Gastrocnemius medialis (tissue), 4 donors: ENCODE data around the gene AP3S2. TPM values are rescaled to one million over a fixed set of nuclear protein-coding genes. Genes with fewer than 3 reads are reported as not detected.
A peak's percentile ranks its signal among the peaks of the same experiment; 100 is the strongest.
"Not testable (repeated sequence)": the region's sequence is repeated elsewhere in the genome, so short reads cannot be mapped to it uniquely, and the experiment has no call there.

Experiments used
- ATAC-seq, 2 donors: fragments of 150-250 bp; one replicate each; pipeline ENCODE4 v1.9.1; 2016
- DNase-seq, 2 donors: peaks; one replicate each; pipeline ENCODE4 v3.0.0-alpha.2; 2019
- H3K27ac ChIP-seq, 4 donors: fragments of 200-600 bp; sonication (generic); 1 replicate in 1 of 4; 2 replicates in 3 of 4; pipeline ENCODE4 v1.5.1; 2016 to 2018; ENCODE audit warnings: mild to moderate bottlenecking in 2 of 4, moderate library complexity in 1 of 4
- H3K27me3 ChIP-seq, 3 donors: fragments of 200-600 bp; sonication (generic) in 2 of 3; 1 replicate in 1 of 3; 2 replicates in 2 of 3; pipeline versions ENCODE4 v1.5.1 to v1.6.0; 2016 to 2019; ENCODE audit warnings: mild to moderate bottlenecking in 1 of 3, moderate library complexity in 1 of 3
- H3K36me3 ChIP-seq, 2 donors: fragments of 200-600 bp; sonication (generic) in 1 of 2; one replicate each; pipeline ENCODE4 v1.5.1; 2017 to 2018
- H3K4me1 ChIP-seq, 2 donors: fragments of 200-600 bp; sonication (generic) in 1 of 2; one replicate each; pipeline ENCODE4 v1.5.1; 2016 to 2017; ENCODE audit warnings: mild to moderate bottlenecking in 2 of 2
- H3K4me3 ChIP-seq, 4 donors: fragments of 200-600 bp; sonication (generic) in 3 of 4; 1 replicate in 1 of 4; 2 replicates in 3 of 4; pipeline ENCODE4 v1.5.1; 2016 to 2019; ENCODE audit warnings: mild to moderate bottlenecking in 2 of 4
- H3K9me3 ChIP-seq, 3 donors: fragments of 200-600 bp; sonication (generic) in 2 of 3; 1 replicate in 1 of 3; 2 replicates in 2 of 3; pipeline ENCODE4 v1.5.1; 2016 to 2019
- POLR2A ChIP-seq, 2 donors: fragments of 450-650 bp; IDR thresholded peaks; one replicate each; pipeline ENCODE4 v1.6.1; 2017; ENCODE audit warnings: antibody characterized with exemption in 2 of 2, mild to moderate bottlenecking in 2 of 2, moderate library complexity in 2 of 2
- in situ Hi-C, 4 donors: fragments of 200-750 bp; cut with MboI; loops; one replicate each; pipeline versions ENCODE4 v1.15.0 to v1.8.0; 2017; ENCODE audit warnings: low sequenced_read_pairs in 4 of 4
- intact Hi-C: fragments of 100-400 bp; cut with DNase I; formaldehyde crosslinking; loops from one replicate; pipeline ENCODE4 v1.15.1; 2023; ENCODE audit warnings: low total_unique reads
- total RNA-seq, 4 donors: library from RNA; depleted of rRNA; stranded (reverse); fragments of >200 nt; gene quantifications; one replicate each; pipeline versions ENCODE4 v1.1.0 to v1.2.3, GENCODE V29; 2016
- TF ChIP-seq, protein P1 (sequence below), 5 experiments: fragments of 450-650 bp in 3 of 5; fragments of 200-600 bp in 2 of 5; sonication (generic) in 2 of 5; IDR thresholded peaks in 4 of 5; conservative IDR thresholded peaks in 1 of 5; 1 replicate in 4 of 5; 2 replicates in 1 of 5; pipeline ENCODE4 v1.5.1; 2016 to 2019; ENCODE audit warnings: antibody characterized with exemption in 5 of 5, mild to moderate bottlenecking in 3 of 5, moderate library complexity in 3 of 5

AP3S2 gene
- total RNA-seq: 10 to 100 TPM; 48.4 to 82.6 (median 71.3) TPM

DNA sequence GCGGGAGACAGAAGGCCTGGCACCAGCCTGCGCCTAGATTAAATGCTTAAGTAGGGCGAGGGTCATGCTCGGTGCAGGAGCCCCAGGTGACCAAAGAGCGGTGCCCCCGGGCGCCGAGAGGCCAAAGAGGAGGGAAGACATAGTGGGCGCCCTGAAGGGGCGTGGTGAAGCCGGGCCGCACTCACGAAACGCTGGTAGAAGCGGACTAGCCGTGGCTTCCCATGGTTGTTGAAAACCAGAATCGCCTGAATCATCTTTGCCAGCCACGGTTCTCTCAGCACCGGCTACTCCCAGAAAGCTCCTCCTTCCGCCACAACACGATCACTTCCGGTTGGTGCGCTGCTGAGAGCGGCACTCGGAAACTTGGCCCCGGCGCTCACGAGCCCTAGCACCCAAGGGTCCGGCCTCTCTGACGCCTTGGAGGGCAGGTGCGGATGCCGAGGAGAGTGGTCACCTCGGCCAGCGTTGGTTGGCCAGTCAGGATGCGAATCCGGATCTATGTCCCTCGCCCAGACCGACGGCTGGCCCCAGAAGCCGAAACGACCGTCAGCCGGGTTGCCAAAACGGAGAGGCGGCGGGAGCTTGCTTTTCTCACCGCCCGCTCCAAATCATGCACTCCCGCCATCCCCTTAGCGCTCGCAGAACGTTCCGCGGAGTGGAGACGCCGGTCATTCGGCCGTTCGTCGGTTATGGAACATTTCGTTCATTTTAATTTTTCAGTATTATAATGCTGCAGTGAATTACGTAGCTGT, at the start of gene AP3S2:
AP3S2 (minus strand) TSS at position 299 of the 752 bp plus-strand sequence; CDS start at position 254, 45 bp downstream.
- H3K4me3 ChIP-seq: peak within 1 kb of the TSS; percentile 68 to 95 (median 80)

DNA sequence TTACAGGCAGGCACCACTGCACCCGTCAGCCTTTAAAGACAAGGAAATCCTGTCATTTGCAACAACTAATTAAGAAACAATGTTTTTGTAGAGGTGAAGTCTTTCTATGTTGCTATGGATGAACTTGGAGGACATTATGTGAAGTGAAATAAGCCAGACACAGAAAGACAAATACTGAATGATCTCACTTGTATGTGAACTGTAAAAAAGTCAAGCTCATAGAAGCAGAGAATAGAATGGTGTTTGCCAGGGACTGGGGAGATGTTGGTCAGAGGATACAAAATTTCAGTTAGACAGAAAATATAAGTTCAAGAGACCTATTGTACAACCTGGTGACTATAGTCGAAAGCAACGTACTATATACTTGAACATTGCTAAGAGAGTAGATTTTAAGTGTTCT, 46.1 kb upstream of the AP3S2 start:
- ATAC-seq: no peak
- Histone ChIP-seq H3K4me1 (no peaks in the 10 kb centered on the region), H3K27me3 (no peaks in the 10 kb centered on the region), H3K36me3 (no peaks in the 10 kb centered on the region), H3K4me3 (no peak overlapping the region), H3K9me3 (no peaks in the 10 kb centered on the region), H3K27ac (no peak overlapping the region)
- intact Hi-C loops: no loop called here
- no peak for TF ChIP-seq POLR2A (IDR thresholded peaks at IDR 0.05)
- TF ChIP-seq, protein P1, sequence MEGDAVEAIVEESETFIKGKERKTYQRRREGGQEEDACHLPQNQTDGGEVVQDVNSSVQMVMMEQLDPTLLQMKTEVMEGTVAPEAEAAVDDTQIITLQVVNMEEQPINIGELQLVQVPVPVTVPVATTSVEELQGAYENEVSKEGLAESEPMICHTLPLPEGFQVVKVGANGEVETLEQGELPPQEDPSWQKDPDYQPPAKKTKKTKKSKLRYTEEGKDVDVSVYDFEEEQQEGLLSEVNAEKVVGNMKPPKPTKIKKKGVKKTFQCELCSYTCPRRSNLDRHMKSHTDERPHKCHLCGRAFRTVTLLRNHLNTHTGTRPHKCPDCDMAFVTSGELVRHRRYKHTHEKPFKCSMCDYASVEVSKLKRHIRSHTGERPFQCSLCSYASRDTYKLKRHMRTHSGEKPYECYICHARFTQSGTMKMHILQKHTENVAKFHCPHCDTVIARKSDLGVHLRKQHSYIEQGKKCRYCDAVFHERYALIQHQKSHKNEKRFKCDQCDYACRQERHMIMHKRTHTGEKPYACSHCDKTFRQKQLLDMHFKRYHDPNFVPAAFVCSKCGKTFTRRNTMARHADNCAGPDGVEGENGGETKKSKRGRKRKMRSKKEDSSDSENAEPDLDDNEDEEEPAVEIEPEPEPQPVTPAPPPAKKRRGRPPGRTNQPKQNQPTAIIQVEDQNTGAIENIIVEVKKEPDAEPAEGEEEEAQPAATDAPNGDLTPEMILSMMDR (IDR thresholded peaks at IDR 0.05 in 4 of 5, conservative IDR thresholded peaks at IDR 0.05 in 1 of 5): no peak
- DNase-seq: no peak
- in situ Hi-C loops: no loop called here

More for the DNA sequence above, at the start of gene AP3S2:
- DNase-seq (peak; percentile 85 to 90), ATAC-seq (peak; percentile 97)
- Histone ChIP-seq H3K4me1 (peaks cover 10 to 16% of the 10 kb centered on the region in 2 donors), H3K27me3 (no peaks in the 10 kb centered on the region), H3K36me3 (peaks cover 0 to 2% of the 10 kb centered on the region in 2 donors), H3K27ac (peak within 1 kb of the TSS; percentile 90 to 95 (median 90)), H3K9me3 (no peaks in the 10 kb centered on the region)
- TF ChIP-seq POLR2A (IDR thresholded peaks at IDR 0.05): peak; percentile 68 to 75
- TF ChIP-seq, protein P1 (IDR thresholded peaks at IDR 0.05 in 4 of 5, conservative IDR thresholded peaks at IDR 0.05 in 1 of 5): peak in 1 of 5 experiments; percentile 13
- in situ Hi-C loops: loop anchor here in 3 of 4 donors (5.0 to 10.0 kb wide), 2 partner anchors 178 to 181 kb away; no protein-coding TSS in a partner anchor
- intact Hi-C loops: loop anchor here (5.0 kb wide), 2 partner anchors 108 to 178 kb away; partner anchors contain the start of gene ZNF710

DNA sequence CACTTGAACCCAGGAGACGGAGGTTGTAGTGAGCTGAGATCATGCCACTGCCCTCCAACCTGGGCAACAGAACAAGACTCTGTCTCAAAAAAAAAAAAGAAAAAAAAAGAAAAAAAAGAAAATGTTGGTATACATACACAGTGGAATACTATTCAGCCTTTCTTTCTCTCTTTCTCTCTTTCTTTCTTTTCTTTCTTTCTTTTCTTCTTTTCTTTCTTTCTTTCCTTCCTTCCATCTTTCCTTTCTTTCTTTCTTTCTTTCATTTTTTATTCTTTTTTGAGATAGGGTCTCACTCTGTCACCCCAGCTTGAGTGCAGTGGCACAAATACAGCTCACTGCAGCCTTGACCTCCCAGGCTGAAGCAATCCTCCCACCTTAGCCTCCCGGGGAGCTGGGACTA, 45.6 kb upstream of the AP3S2 start:
- DNase-seq, H3K27me3 ChIP-seq, H3K27ac ChIP-seq, H3K9me3 ChIP-seq, H3K4me1 ChIP-seq, H3K36me3 ChIP-seq, in situ Hi-C loops, H3K4me3 ChIP-seq, ATAC-seq, intact Hi-C loops: not testable (repeated sequence)

DNA sequence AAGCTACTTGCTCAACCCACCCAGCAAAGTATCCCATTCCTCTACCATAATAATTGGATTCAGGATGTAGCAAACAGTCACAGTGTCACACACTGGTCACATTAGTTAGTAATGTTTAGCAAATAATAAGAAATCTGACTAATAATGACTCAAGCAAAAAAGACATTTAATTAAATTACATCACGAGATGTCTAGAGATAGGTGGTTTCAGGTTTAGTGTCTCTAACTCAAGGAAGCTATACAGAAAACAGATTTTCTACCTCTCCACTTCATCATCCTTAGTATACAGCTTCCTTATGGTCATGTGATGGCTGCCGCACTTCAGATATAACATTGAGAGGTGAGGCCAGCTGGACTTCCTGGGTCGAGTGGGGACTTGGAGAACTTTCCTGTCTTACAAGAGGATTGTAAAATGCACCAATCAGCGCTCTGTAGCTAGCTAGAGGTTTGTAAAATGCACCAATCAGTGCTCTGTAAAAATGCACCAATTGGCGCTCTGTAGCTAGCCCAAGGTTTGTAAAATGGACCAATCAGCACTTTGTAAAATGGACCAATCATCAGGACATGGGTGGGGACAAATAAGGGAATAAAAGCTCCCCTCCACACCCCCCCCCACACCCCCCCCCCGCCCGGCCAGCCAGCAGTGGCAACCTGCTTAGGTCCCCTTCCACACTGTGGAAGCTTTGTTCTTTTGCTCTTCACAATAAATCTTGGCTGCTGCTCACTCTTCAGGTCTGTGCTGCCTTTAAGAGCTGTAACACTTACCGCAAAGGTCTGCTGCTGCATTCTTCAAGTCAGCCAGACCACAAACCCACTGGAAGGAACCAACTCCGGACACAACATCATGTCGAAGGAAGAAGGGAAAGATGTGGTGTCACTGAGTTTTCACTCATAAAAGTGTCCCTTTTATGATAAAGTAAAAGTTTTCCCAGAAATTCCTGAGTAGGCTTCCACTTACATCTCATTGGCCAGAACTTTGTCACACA, 43.9 kb upstream of the AP3S2 start:
- no peaks in the 10 kb centered on the region for H3K27me3 ChIP-seq
- no peak overlapping the region for H3K27ac ChIP-seq
- H3K4me3 ChIP-seq: no peak overlapping the region
- H3K4me1 ChIP-seq: no peaks in the 10 kb centered on the region
- H3K9me3 ChIP-seq: no peaks in the 10 kb centered on the region
- intact Hi-C loops: no loop called here
- H3K36me3 ChIP-seq: no peaks in the 10 kb centered on the region
- in situ Hi-C loops: no loop called here
- no peak for DNase-seq
- TF ChIP-seq POLR2A (IDR thresholded peaks at IDR 0.05): no peak
- TF ChIP-seq, protein P1 (IDR thresholded peaks at IDR 0.05 in 4 of 5, conservative IDR thresholded peaks at IDR 0.05 in 1 of 5): no peak
- no peak for ATAC-seq
